ENCODE results near the gene ESF1. TPM values are rescaled to one million over a fixed set of nuclear protein-coding genes. Genes with fewer than 3 reads are reported as not detected.

Gene ESF1
- total and polyA plus RNA-seq, 2 experiments from 2014 or later: 20.5 to 71.7 TPM

DNA sequence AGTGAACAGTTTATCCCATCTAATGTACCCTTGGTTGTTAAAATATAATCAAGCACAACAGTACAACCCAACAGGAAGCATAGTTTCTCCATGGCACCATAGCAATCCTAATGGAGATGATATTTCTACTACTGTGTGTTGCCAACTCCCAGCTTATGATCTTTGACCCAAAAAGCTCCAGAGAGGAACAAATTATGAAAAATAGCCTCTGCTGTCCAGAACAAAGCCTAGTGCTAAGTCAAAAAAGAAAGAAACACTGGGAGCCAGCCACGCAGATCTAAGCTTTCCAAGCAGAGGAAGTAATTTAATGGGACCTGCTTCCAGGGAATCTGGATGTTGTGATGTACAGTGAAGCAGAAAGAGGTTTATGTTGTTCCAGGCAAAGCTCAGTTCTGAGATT lies 93.8 kb downstream of the ESF1 start (continued):
- TF ChIP-seq, protein P1, sequence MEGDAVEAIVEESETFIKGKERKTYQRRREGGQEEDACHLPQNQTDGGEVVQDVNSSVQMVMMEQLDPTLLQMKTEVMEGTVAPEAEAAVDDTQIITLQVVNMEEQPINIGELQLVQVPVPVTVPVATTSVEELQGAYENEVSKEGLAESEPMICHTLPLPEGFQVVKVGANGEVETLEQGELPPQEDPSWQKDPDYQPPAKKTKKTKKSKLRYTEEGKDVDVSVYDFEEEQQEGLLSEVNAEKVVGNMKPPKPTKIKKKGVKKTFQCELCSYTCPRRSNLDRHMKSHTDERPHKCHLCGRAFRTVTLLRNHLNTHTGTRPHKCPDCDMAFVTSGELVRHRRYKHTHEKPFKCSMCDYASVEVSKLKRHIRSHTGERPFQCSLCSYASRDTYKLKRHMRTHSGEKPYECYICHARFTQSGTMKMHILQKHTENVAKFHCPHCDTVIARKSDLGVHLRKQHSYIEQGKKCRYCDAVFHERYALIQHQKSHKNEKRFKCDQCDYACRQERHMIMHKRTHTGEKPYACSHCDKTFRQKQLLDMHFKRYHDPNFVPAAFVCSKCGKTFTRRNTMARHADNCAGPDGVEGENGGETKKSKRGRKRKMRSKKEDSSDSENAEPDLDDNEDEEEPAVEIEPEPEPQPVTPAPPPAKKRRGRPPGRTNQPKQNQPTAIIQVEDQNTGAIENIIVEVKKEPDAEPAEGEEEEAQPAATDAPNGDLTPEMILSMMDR (conservative IDR thresholded peaks at IDR 0.05; ENCODE audit: low read depth in 2 of 2): no peak
- TF ChIP-seq JUNB (IDR thresholded peaks at IDR 0.05; ENCODE audit: unreplicated experiment): no peak
- no peak for TF ChIP-seq ZNF331 (CRISPR knock-in tag; IDR thresholded peaks at IDR 0.05; ENCODE audit: low read depth)
- TF ChIP-seq ETS1 (IDR thresholded peaks at IDR 0.05): no peak
- no peak for TF ChIP-seq CREB1 (CRISPR knock-in tag; IDR thresholded peaks at IDR 0.05; ENCODE audit: low read depth)

- no peaks in the 10 kb centered on the region for H3K9me2 ChIP-seq (ENCODE audit: insufficient read depth)
- ATAC-seq (no peak), DNase-seq (ENCODE audit: low spot score) (no peak)
- no peaks in the 10 kb centered on the region for H3F3A ChIP-seq (replicated peaks; ENCODE audit: low read depth)
- H3K27me3 Mint-ChIP-seq (ENCODE audit: insufficient read depth, low read depth, poor library complexity): peaks cover 1% of the 10 kb centered on the region
- H3K4me2 ChIP-seq: no peak overlapping the region
- H3K4me3 ChIP-seq: no peak overlapping the region
- no peaks in the 10 kb centered on the region for H3K27me3 ChIP-seq (ENCODE audit: insufficient read depth)
- no peaks in the 10 kb centered on the region for H3K4me1 ChIP-seq (ENCODE audit: insufficient read depth)
- H3K4me1 Mint-ChIP-seq: no peaks in the 10 kb centered on the region
- no peak overlapping the region for H3K4me3 Mint-ChIP-seq
- H3K36me3 ChIP-seq (ENCODE audit: insufficient read depth): no peaks in the 10 kb centered on the region
- H3K79me2 ChIP-seq (replicated peaks; ENCODE audit: insufficient read depth): no peaks in the 10 kb centered on the region
- no peaks in the 10 kb centered on the region for H4K20me1 ChIP-seq (replicated peaks; ENCODE audit: insufficient read depth)
- H3K36me3 Mint-ChIP-seq (ENCODE audit: low read depth): no peaks in the 10 kb centered on the region
- no peak overlapping the region for H3K27ac ChIP-seq (ENCODE audit: low read depth)
- no peak overlapping the region for H2AFZ ChIP-seq
- no peaks in the 10 kb centered on the region; the same call in 2 of the 3 replicates for H3K9me3 Mint-ChIP-seq
- no peak overlapping the region for H3K27ac Mint-ChIP-seq
- TF ChIP-seq ZNF331 (CRISPR knock-in tag; IDR thresholded peaks at IDR 0.05; ENCODE audit: low read depth) (no peak), POLR2AphosphoS5 (IDR thresholded peaks at IDR 0.05; ENCODE audit: low read depth) (no peak), NANOG (IDR thresholded peaks at IDR 0.05; ENCODE audit: borderline replicate concordance) (no peak), JUNB (IDR thresholded peaks at IDR 0.05; ENCODE audit: unreplicated experiment) (no peak), REST (IDR thresholded peaks at IDR 0.05; ENCODE audit: unreplicated experiment) (no peak), EZH2phosphoT487 (IDR thresholded peaks at IDR 0.05; ENCODE audit: unreplicated experiment) (no peak)
- TF ChIP-seq, protein P2, sequence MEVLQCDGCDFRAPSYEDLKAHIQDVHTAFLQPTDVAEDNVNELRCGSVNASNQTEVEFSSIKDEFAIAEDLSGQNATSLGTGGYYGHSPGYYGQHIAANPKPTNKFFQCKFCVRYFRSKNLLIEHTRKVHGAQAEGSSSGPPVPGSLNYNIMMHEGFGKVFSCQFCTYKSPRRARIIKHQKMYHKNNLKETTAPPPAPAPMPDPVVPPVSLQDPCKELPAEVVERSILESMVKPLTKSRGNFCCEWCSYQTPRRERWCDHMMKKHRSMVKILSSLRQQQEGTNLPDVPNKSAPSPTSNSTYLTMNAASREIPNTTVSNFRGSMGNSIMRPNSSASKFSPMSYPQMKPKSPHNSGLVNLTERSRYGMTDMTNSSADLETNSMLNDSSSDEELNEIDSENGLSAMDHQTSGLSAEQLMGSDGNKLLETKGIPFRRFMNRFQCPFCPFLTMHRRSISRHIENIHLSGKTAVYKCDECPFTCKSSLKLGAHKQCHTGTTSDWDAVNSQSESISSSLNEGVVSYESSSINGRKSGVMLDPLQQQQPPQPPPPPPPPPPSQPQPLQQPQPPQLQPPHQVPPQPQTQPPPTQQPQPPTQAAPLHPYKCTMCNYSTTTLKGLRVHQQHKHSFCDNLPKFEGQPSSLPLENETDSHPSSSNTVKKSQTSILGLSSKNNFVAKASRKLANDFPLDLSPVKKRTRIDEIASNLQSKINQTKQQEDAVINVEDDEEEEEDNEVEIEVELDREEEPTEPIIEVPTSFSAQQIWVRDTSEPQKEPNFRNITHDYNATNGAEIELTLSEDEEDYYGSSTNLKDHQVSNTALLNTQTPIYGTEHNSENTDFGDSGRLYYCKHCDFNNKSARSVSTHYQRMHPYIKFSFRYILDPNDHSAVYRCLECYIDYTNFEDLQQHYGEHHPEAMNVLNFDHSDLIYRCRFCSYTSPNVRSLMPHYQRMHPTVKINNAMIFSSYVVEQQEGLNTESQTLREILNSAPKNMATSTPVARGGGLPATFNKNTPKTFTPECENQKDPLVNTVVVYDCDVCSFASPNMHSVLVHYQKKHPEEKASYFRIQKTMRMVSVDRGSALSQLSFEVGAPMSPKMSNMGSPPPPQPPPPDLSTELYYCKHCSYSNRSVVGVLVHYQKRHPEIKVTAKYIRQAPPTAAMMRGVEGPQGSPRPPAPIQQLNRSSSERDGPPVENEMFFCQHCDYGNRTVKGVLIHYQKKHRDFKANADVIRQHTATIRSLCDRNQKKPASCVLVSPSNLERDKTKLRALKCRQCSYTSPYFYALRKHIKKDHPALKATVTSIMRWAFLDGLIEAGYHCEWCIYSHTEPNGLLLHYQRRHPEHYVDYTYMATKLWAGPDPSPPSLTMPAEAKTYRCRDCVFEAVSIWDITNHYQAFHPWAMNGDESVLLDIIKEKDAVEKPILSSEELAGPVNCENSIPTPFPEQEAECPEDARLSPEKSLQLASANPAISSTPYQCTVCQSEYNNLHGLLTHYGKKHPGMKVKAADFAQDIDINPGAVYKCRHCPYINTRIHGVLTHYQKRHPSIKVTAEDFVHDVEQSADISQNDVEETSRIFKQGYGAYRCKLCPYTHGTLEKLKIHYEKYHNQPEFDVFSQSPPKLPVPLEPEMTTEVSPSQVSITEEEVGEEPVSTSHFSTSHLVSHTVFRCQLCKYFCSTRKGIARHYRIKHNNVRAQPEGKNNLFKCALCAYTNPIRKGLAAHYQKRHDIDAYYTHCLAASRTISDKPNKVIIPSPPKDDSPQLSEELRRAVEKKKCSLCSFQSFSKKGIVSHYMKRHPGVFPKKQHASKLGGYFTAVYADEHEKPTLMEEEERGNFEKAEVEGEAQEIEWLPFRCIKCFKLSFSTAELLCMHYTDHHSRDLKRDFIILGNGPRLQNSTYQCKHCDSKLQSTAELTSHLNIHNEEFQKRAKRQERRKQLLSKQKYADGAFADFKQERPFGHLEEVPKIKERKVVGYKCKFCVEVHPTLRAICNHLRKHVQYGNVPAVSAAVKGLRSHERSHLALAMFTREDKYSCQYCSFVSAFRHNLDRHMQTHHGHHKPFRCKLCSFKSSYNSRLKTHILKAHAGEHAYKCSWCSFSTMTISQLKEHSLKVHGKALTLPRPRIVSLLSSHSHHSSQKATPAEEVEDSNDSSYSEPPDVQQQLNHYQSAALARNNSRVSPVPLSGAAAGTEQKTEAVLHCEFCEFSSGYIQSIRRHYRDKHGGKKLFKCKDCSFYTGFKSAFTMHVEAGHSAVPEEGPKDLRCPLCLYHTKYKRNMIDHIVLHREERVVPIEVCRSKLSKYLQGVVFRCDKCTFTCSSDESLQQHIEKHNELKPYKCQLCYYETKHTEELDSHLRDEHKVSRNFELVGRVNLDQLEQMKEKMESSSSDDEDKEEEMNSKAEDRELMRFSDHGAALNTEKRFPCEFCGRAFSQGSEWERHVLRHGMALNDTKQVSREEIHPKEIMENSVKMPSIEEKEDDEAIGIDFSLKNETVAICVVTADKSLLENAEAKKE (CRISPR knock-in tag; IDR thresholded peaks at IDR 0.05): no peak
- TF ChIP-seq, protein P1 (conservative IDR thresholded peaks at IDR 0.05; ENCODE audit: low read depth in 2 of 2): no peak
Observed at GRCh38 chr20:13687815-13688214, 96.9 kb downstream of the ESF1 start.
